ENCODE results near the gene LYST. TPM values are rescaled to one million over a fixed set of nuclear protein-coding genes. Genes with fewer than 3 reads are reported as not detected.

Gene LYST
- total and polyA plus RNA-seq, 7 donors: 6.6 to 53.2 (median 21.9) TPM

DNA sequence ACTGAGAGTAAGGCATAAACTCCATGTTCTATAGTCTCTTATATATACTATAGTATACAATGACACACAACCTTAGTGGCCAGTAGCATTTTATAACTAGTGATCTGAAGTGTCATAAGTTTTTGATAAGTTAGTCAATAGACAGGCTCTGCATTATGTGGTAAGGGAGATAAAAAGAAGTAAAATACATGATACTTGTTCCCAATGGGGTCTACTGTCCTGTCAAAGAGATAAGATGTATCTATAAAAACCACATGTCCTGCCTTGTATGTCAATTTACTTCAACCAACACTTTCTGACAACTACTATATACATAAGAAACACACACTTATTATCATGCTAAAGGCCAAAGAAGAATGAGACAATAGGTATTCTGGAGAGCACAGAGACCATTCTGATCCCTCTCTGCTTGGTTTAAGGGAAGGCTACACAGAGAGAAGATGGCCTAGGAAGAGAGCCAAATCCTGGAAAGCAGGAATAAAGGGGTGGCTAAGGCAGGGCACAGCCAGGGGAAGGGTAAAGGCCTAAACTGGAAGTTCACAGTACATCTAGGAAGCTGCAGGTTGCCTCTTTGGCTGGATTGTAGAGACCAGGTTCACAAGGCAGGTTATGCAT is 91.4 kb downstream of the LYST start:
- H3K27me3 ChIP-seq: no peaks in the 10 kb centered on the region
- no peak overlapping the region for H3K27ac ChIP-seq
- intact Hi-C loops (cut with DNase I): no loop called here
- H3K36me3 ChIP-seq: peaks cover 0 to 60% (median 3%) of the 10 kb centered on the region in 4 donors
- H3K9me3 ChIP-seq: no peaks in the 10 kb centered on the region
- no peaks in the 10 kb centered on the region for H3K4me1 ChIP-seq
- no peak overlapping the region for H3K4me3 ChIP-seq
- no peak for DNase-seq
- TF ChIP-seq POLR2A (IDR thresholded peaks at IDR 0.05) (no peak), EP300 (IDR thresholded peaks at IDR 0.05) (no peak), POLR2AphosphoS5 (IDR thresholded peaks at IDR 0.05) (no peak), CTCF (IDR thresholded peaks at IDR 0.05) (no peak)

DNA sequence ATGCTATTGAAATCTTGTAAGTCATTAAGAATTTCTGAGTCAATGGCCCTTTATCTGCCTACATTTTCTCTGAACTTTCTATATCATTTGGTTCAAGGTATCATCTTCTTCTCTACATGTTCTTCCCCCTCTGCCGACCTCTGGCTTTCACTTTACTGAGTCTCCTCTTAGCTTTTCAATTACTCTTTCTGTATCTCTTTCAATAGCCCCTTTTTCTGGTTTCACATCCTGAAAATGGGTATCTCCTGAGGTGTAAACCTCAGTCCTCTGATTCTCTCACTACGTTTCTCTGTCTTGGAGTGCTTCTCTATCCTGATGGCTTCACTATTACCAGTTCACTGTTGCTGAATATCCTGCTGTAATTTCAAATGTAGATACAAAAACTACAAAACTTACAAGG is 98.9 kb downstream of the LYST start:
- Histone ChIP-seq H3K36me3 (peaks cover 0 to 43% (median 5%) of the 10 kb centered on the region in 4 donors), H3K9me3 (no peaks in the 10 kb centered on the region), H3K4me1 (no peaks in the 10 kb centered on the region), H3K4me3 (no peak overlapping the region), H3K27me3 (no peaks in the 10 kb centered on the region), H3K27ac (no peak overlapping the region)
- intact Hi-C loops (cut with DNase I): no loop called here
- TF ChIP-seq POLR2AphosphoS5 (IDR thresholded peaks at IDR 0.05) (no peak), CTCF (IDR thresholded peaks at IDR 0.05) (no peak), EP300 (IDR thresholded peaks at IDR 0.05) (no peak), POLR2A (IDR thresholded peaks at IDR 0.05) (no peak)
- WGBS, 2 donors: 58 to 87% methylated on average over 2 of the region's 2 CpGs
- no peak for DNase-seq

- H3K9me3 ChIP-seq: no peaks in the 10 kb centered on the region
- no peak overlapping the region for H3K4me3 ChIP-seq
- H3K4me1 ChIP-seq: no peaks in the 10 kb centered on the region
- H3K27me3 ChIP-seq: no peaks in the 10 kb centered on the region
- H3K27ac ChIP-seq: no peak overlapping the region
- DNase-seq: no peak
- TF ChIP-seq EP300 (IDR thresholded peaks at IDR 0.05) (no peak), POLR2AphosphoS5 (IDR thresholded peaks at IDR 0.05) (no peak), POLR2A (IDR thresholded peaks at IDR 0.05) (no peak), CTCF (IDR thresholded peaks at IDR 0.05) (no peak)
- H3K36me3 ChIP-seq: peaks cover 0 to 48% (median 5%) of the 10 kb centered on the region in 4 donors
- intact Hi-C loops (cut with DNase I): no loop called here
- WGBS, 2 donors: 93 to 95% methylated on average over 1 of the region's 1 CpG
Observed at GRCh38 chr1:235766794-235767285, 99.9 kb downstream of the LYST start.

GRCh38 chr1:235763962-235764361 is 102.7 kb downstream of the LYST start:
- WGBS, 2 donors: 67 to 80% methylated on average over 3 of the region's 3 CpGs
- Histone ChIP-seq H3K4me3 (no peak overlapping the region), H3K36me3 (peaks cover 0 to 73% (median 6%) of the 10 kb centered on the region in 4 donors), H3K27ac (no peak overlapping the region), H3K27me3 (no peaks in the 10 kb centered on the region), H3K4me1 (no peaks in the 10 kb centered on the region), H3K9me3 (no peaks in the 10 kb centered on the region)
- TF ChIP-seq CTCF (IDR thresholded peaks at IDR 0.05) (no peak), POLR2A (IDR thresholded peaks at IDR 0.05) (no peak), EP300 (IDR thresholded peaks at IDR 0.05) (no peak), POLR2AphosphoS5 (IDR thresholded peaks at IDR 0.05) (no peak)
- intact Hi-C loops (cut with DNase I): no loop called here
- no peak for DNase-seq

- Histone ChIP-seq H3K4me3 (no peak overlapping the region), H3K36me3 (peaks cover 0 to 97% (median 11%) of the 10 kb centered on the region in 4 donors), H3K9me3 (no peaks in the 10 kb centered on the region), H3K27ac (no peak overlapping the region), H3K4me1 (no peaks in the 10 kb centered on the region), H3K27me3 (no peaks in the 10 kb centered on the region)
- no peak for DNase-seq
- intact Hi-C loops (cut with DNase I): no loop called here
- WGBS, 2 donors: 97 to 98% methylated on average over 6 of the region's 6 CpGs
- no peak for TF ChIP-seq POLR2AphosphoS5 (IDR thresholded peaks at IDR 0.05)
- TF ChIP-seq EP300 (IDR thresholded peaks at IDR 0.05): no peak
- no peak for TF ChIP-seq POLR2A (IDR thresholded peaks at IDR 0.05)
- TF ChIP-seq CTCF (IDR thresholded peaks at IDR 0.05): no peak
Observed at GRCh38 chr1:235759336-235759735, 107.4 kb downstream of the LYST start.

Measured in sigmoid colon (tissue), 7 donors.